Stimulated activated naive CD8-positive, alpha-beta T cell treated with anti-CD3 and anti-CD28 coated beads, Interleukin-15, amount 100 ng/mL, for 72 hours (primary cell): ENCODE results near the gene C8B.

Source experiments
- ATAC-seq: fragments of 150-1000 bp; cut with Tn5 transposase; 2 replicates; pipeline ENCODE4 v1.10.0; 2021; ENCODE audit warnings: mild to moderate bottlenecking, moderate library complexity
- DNase-seq, 2 donors: peaks; one replicate each; pipeline ENCODE4 v3.0.0; 2021 to 2022
- H3K27ac Mint-ChIP-seq, 2 donors: one replicate each; pipeline ENCODE4 v1.8.0; 2022; ENCODE audit warnings: mild to moderate bottlenecking in 2 of 2, mixed read lengths in 2 of 2, moderate library complexity in 2 of 2
- H3K27me3 Mint-ChIP-seq: one replicate; pipeline ENCODE4 v1.8.0; 2022; ENCODE audit warnings: mixed read lengths
- H3K4me1 Mint-ChIP-seq: one replicate; pipeline ENCODE4 v1.8.0; 2022; ENCODE audit warnings: mild to moderate bottlenecking, mixed read lengths
- H3K4me3 Mint-ChIP-seq, 2 donors: one replicate each; pipeline ENCODE4 v1.8.0; 2022; ENCODE audit warnings: mild to moderate bottlenecking in 2 of 2, mixed read lengths in 2 of 2, moderate library complexity in 1 of 2
- H3K9me3 Mint-ChIP-seq, 2 donors: one replicate each; pipeline ENCODE4 v1.8.0; 2022; ENCODE audit warnings: mixed read lengths in 2 of 2

C8B gene

GRCh38 chr1:56925193-56925592 is 40.6 kb downstream of the C8B start:
- no peak for ATAC-seq
- H3K27ac Mint-ChIP-seq, result no peak overlapping the region
- no peak overlapping the region for H3K4me3 Mint-ChIP-seq

DNA sequence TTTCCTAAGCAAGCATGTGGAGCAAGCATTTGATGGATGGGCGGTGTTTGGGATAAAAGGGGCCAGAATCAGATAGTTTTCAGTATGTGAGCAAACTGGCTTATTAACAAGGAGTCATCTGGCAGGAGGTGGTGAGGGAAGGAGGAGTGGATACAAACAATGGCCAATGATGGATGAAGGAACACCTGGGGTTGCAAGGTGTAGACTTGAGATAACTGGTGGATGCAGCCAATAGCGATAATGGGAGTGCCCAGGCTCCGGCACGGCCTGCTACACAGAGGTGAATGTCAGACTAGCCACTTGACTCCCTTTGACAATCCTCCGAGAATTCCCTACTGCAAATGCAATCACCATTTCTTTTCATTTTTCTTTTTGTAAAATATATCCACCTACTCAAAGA is 41.7 kb downstream of the C8B start:
- Mint-ChIP-seq H3K27me3 (peaks cover 31% of the 10 kb centered on the region), H3K9me3 (no peaks in the 10 kb centered on the region), H3K27ac (no peak overlapping the region), H3K4me3 (no peak overlapping the region), H3K4me1 (no peaks in the 10 kb centered on the region)
- no peak for ATAC-seq
- DNase-seq, result no peak

More at GRCh38 chr1:56925193-56925592, 40.6 kb downstream of the C8B start:
- peaks cover 0 to 7% of the 10 kb centered on the region in 2 donors for H3K9me3 Mint-ChIP-seq
- H3K27me3 Mint-ChIP-seq, result peaks cover 30% of the 10 kb centered on the region
- no peaks in the 10 kb centered on the region for H3K4me1 Mint-ChIP-seq
- no peak for DNase-seq

DNA sequence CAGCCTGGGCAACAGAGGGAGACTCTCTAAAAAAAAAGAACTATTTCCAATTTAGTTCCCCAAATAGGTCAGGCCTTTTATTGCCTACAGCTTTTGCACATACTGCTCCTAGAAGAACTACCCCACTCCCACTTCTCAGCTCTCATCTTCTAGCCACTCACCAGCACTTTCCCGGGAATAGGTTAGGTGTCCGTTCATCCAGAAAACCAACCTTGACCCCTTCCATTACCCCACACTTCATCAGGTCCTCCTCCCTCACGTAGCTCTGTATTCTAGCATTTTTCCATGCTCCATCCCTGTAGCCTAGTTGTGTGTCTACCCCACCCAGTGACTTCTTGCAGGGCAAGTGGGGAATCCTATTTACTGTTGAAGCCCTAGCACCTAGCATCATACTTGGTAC is 42.6 kb downstream of the C8B start:
- DNase-seq, result no peak
- no peak overlapping the region for H3K27ac Mint-ChIP-seq

DNA sequence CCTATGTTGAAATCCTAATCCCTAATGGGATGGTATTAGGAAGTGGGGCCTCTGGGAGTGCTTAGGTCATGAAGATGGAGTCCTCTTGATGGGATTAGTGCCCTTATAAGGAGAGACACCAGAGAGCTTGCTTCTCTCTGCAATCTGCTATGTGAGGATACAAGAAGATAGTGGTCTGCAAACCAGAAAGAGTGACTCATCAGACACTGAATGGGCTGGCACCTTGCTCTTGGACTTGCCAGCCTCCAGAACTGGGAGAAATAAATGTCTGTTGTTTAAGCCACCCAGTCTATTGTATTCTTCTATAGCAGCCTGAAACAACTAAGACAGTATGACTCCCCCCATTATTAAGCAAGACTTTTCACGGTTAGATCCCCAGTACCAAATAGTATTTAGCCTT is 43.3 kb downstream of the C8B start:
- Mint-ChIP-seq H3K4me3 (no peak overlapping the region), H3K4me1 (no peaks in the 10 kb centered on the region)
- ATAC-seq, result no peak

More for the DNA sequence above, 42.6 kb downstream of the C8B start:
- Mint-ChIP-seq H3K9me3 (no peaks in the 10 kb centered on the region), H3K27me3 (peaks cover 31% of the 10 kb centered on the region), H3K4me1 (no peaks in the 10 kb centered on the region), H3K4me3 (no peak overlapping the region)
- ATAC-seq, result no peak

GRCh38 chr1:56922070-56922469 is 43.7 kb downstream of the C8B start:
- DNase-seq (no peak), ATAC-seq (no peak)
- Mint-ChIP-seq H3K27ac (no peak overlapping the region), H3K9me3 (no peaks in the 10 kb centered on the region), H3K27me3 (peaks cover 37% of the 10 kb centered on the region), H3K4me3 (no peak overlapping the region), H3K4me1 (no peaks in the 10 kb centered on the region)

More for the DNA sequence above, 43.3 kb downstream of the C8B start:
- no peak for DNase-seq
- Mint-ChIP-seq H3K27me3 (peaks cover 33% of the 10 kb centered on the region), H3K9me3 (no peaks in the 10 kb centered on the region), H3K27ac (no peak overlapping the region)

DNA sequence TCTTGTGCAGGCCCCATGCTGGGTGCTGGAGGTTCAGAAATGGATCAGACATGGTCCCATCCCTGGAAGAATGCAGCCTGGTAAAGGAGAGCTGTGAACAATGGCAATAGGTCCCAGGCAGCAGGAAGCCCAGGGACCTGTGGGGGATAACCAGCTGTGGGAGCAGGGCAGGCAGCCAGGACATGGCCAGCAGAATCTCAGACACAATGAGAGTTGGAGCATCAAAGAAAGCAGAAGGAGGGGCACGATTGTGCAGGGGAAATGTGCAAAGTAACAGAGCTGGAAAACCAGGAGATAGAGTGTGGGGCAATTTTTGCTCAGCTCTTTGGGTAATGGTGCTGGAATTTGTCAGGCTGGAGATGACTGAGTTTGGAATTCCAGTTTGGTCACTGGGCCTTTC is 44.3 kb downstream of the C8B start:
- Mint-ChIP-seq H3K9me3 (no peaks in the 10 kb centered on the region), H3K4me1 (no peaks in the 10 kb centered on the region), H3K27ac (no peak overlapping the region), H3K4me3 (no peak overlapping the region), H3K27me3 (peaks cover 39% of the 10 kb centered on the region)
- DNase-seq, result no peak
- no peak for ATAC-seq

DNA sequence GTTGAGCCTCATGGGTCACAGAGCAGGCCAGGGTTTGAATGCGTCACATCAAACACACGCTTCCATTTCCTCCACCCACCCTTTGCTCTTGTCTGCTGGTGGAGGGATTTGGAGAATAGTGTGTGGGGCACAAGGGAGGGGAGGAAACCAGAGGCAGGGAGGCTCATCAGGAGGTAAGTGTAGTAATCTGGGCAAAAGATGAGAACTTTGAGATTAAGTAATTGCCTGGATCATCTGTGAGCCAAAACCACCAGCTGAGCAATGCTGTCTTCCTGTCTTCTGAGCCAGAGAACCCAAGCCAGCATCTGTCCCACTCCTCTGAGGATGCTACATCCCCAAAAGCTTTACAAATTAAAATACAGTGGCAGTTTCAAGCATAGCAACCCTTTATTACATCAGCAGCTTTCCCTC is 45.2 kb downstream of the C8B start:
- ATAC-seq, result no peak
- Mint-ChIP-seq H3K27me3 (peaks cover 47% of the 10 kb centered on the region), H3K4me3 (no peak overlapping the region), H3K27ac (no peak overlapping the region), H3K9me3 (no peaks in the 10 kb centered on the region), H3K4me1 (no peaks in the 10 kb centered on the region)
- DNase-seq, result no peak

GRCh38 chr1:56917356-56917755 is 48.5 kb downstream of the C8B start:
- no peak overlapping the region for H3K4me3 Mint-ChIP-seq
- ATAC-seq (no peak), DNase-seq (no peak)
- no peak overlapping the region for H3K27ac Mint-ChIP-seq
- no peaks in the 10 kb centered on the region for H3K4me1 Mint-ChIP-seq
- peaks cover 38% of the 10 kb centered on the region for H3K27me3 Mint-ChIP-seq
- H3K9me3 Mint-ChIP-seq, result no peaks in the 10 kb centered on the region

DNA sequence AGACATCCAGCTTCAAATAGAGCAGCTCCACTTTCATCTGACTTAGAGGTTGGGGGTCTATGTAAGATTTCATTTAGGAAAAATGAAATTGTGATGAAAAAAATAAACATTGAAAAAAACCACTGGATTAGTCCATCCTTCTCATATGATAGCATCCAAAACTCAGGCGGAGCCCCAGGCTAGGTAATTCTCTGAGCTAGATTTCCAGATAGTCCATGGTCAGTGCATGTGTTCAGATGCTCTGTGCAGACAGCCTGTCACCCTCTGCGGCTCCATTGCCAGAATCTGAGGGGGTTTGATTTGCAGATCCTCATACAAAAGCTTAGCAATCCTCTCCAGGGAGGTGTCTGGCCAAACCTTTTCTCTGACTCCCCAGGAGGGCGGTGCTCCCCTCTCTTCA is 49.2 kb downstream of the C8B start:
- no peaks in the 10 kb centered on the region for H3K9me3 Mint-ChIP-seq
- ATAC-seq (no peak), DNase-seq (no peak)
- H3K27me3 Mint-ChIP-seq, result peaks cover 38% of the 10 kb centered on the region
- no peak overlapping the region for H3K4me3 Mint-ChIP-seq
- H3K27ac Mint-ChIP-seq, result no peak overlapping the region
- H3K4me1 Mint-ChIP-seq, result no peaks in the 10 kb centered on the region

DNA sequence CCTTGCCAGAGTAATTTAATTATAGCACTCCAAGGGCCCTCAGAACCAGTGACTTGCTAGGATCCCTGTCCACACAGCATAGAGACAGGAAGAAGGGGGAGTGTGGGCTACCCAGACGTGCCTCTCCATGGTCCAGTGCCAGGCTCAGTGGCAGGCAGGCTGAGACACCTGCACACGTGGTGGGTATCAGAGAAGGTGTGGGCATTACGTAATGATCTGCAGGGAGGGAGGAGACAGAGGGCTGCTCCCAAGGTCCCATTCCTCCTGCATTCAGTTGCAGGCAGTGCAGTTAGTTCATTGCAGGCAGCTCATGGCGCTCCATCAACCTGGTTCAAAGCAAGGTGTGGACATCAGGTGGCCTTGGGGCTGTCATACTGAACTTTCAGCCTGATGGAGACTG is 49.9 kb downstream of the C8B start:
- DNase-seq (no peak), ATAC-seq (no peak)
- no peaks in the 10 kb centered on the region for H3K4me1 Mint-ChIP-seq
- H3K9me3 Mint-ChIP-seq, result no peaks in the 10 kb centered on the region
- H3K4me3 Mint-ChIP-seq, result no peak overlapping the region
- H3K27me3 Mint-ChIP-seq, result peaks cover 32% of the 10 kb centered on the region
- H3K27ac Mint-ChIP-seq, result no peak overlapping the region

GRCh38 chr1:56912325-56912724 is 53.5 kb downstream of the C8B start:
- H3K4me3 Mint-ChIP-seq, result no peak overlapping the region
- H3K27me3 Mint-ChIP-seq, result peaks cover 41% of the 10 kb centered on the region
- no peak for DNase-seq
- H3K9me3 Mint-ChIP-seq, result no peaks in the 10 kb centered on the region
- no peak for ATAC-seq
- no peak overlapping the region for H3K27ac Mint-ChIP-seq
- H3K4me1 Mint-ChIP-seq, result no peaks in the 10 kb centered on the region

GRCh38 chr1:56911098-56911938 is 54.5 kb downstream of the C8B start:
- no peak overlapping the region for H3K4me3 Mint-ChIP-seq
- no peak overlapping the region for H3K27ac Mint-ChIP-seq
- H3K4me1 Mint-ChIP-seq, result no peaks in the 10 kb centered on the region
- peaks cover 0 to under 1% of the 10 kb centered on the region in 2 donors for H3K9me3 Mint-ChIP-seq
- DNase-seq (no peak), ATAC-seq (no peak)
- H3K27me3 Mint-ChIP-seq, result peaks cover 38% of the 10 kb centered on the region

GRCh38 chr1:56910441-56910985 is 55.3 kb downstream of the C8B start:
- Mint-ChIP-seq H3K27me3 (peaks cover 36% of the 10 kb centered on the region), H3K9me3 (peaks cover 0 to 6% of the 10 kb centered on the region in 2 donors), H3K4me1 (no peaks in the 10 kb centered on the region), H3K4me3 (no peak overlapping the region), H3K27ac (no peak overlapping the region)
- ATAC-seq (no peak), DNase-seq (no peak)

DNA sequence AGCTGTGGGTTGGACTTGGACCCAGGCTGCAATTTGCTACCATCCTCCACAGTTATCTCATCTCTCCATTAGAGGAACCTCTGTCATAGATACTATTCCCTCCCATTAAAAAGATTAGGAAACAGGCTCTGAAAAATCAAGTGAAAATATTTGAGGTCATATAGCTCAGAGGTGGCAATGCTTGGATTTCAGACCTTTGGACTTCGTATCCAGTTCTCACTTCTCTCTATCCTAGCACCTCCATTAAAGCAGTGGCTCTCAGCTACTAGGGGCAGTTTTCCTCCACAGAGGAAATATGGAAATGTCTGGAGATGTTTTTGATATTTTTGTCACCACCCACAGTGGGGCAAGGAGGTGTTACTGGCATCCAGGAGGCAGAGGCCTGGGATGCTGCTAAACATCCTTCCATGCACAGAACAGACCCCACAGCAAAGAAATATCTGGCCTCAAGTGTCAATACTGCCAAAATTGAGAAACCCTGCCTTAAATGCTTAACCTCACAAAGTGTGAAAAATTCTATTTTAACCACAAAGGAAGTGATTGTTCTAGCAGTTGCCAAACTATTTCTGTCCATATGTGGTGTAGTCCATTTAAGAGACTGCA is 57.1 kb downstream of the C8B start:
- H3K27ac Mint-ChIP-seq, result no peak overlapping the region
- DNase-seq, result no peak
- H3K27me3 Mint-ChIP-seq, result peaks cover 41% of the 10 kb centered on the region
- H3K4me3 Mint-ChIP-seq, result no peak overlapping the region
- peaks cover 0 to 6% of the 10 kb centered on the region in 2 donors for H3K9me3 Mint-ChIP-seq
- no peak for ATAC-seq
- H3K4me1 Mint-ChIP-seq, result no peaks in the 10 kb centered on the region

GRCh38 chr1:56905667-56906066 is 60.1 kb downstream of the C8B start:
- ATAC-seq, result no peak
- H3K4me1 Mint-ChIP-seq, result no peaks in the 10 kb centered on the region
- H3K27me3 Mint-ChIP-seq, result peaks cover 47% of the 10 kb centered on the region
- DNase-seq, result no peak
- peaks cover 0 to 6% of the 10 kb centered on the region in 2 donors for H3K9me3 Mint-ChIP-seq
- no peak overlapping the region for H3K4me3 Mint-ChIP-seq
- no peak overlapping the region for H3K27ac Mint-ChIP-seq

DNA sequence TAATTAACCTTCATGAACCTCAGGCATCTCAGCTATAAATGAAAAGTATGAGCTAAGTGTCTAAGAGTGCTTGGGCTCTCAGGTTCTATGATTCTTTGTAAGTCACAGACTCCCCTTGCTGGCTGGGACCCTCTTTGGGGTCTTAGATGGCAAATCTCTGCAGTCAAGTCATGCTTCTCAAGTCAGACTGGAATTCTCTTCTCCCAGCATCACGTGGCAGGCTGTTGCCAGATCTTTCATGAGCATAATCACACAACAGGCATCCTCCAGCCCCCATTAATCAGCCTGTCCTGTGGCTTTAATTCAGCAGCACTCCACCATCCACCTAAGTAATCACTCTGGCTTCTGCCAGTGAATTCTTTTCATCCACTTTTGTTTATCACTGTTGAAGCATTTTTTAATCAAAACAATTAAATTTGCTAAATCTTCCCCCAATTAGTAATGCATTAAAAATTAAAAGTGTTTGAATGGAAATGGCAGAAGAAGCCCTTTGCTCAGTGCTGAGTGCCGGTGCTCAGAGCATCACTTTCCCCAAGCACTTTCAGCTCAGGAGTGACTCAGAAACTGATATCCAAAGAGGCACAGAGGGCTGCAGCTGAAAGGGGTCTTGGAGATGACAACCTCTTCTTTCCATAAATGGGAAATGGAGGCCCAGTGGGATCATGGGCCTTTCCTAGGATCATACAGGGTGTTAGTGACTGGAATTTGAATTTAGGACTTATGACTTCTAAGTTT is 61.0 kb downstream of the C8B start:
- Mint-ChIP-seq H3K4me3 (no peak overlapping the region), H3K4me1 (no peaks in the 10 kb centered on the region), H3K9me3 (peaks cover 0 to 6% of the 10 kb centered on the region in 2 donors), H3K27me3 (peaks cover 39% of the 10 kb centered on the region), H3K27ac (no peak overlapping the region)
- no peak for DNase-seq
- no peak for ATAC-seq
